ENCODE data around the gene PLIN1.

- TF ChIP-seq CTCF (conservative IDR thresholded peaks at IDR 0.05 in 1 of 2, IDR thresholded peaks at IDR 0.05 in 1 of 2; ENCODE audit: low read depth in 1 of 2, low read length in 2 of 2) (no peak), EZH2 (IDR thresholded peaks at IDR 0.05; ENCODE audit: low read length, missing control alignments) (no peak)
Observed at GRCh38 chr15:89640245-89640644, 38.9 kb downstream of the PLIN1 start.
